Adrenal gland (tissue), 12 donors: Measurements from ENCODE around the gene IBA57. TPM values are rescaled to one million over a fixed set of nuclear protein-coding genes. Genes with fewer than 3 reads are reported as not detected.

Experiments used
- DNase-seq, 7 donors: peaks; one replicate each; pipeline ENCODE4 v3.0.0-alpha.2; 2019 to 2020
- H3K27ac ChIP-seq, 5 donors: fragments of 200-600 bp; sonication (generic) in 4 of 5; 1 replicate in 3 of 5; 2 replicates in 2 of 5; pipeline versions ENCODE4 v1.5.1 to v1.8.0; 2016 to 2020; ENCODE audit warnings: mild to moderate bottlenecking in 1 of 5
- H3K27me3 ChIP-seq: fragments of 200-600 bp; 2 replicates; pipeline ENCODE4 v1.8.0; 2021
- H3K36me3 ChIP-seq, 2 donors: fragments of 200-600 bp; replicated peaks in 1 of 2; 1 replicate in 1 of 2; 2 replicates in 1 of 2; pipeline versions ENCODE4 v1.5.1 to v1.8.0; 2018 to 2022
- H3K4me1 ChIP-seq, 2 donors: fragments of 200-600 bp; replicated peaks in 1 of 2; 1 replicate in 1 of 2; 2 replicates in 1 of 2; pipeline versions ENCODE4 v1.5.1 to v1.8.0; 2018 to 2021
- H3K4me3 ChIP-seq, 4 donors: fragments of 200-600 bp; sonication (generic) in 3 of 4; one replicate each; pipeline ENCODE4 v1.5.1; 2016 to 2018
- H3K9me3 ChIP-seq, 3 donors: fragments of 200-600 bp; sonication (generic) in 1 of 3; replicated peaks in 1 of 3; 1 replicate in 2 of 3; 2 replicates in 1 of 3; pipeline versions ENCODE4 v1.5.1 to v1.8.0; 2016 to 2021
- POLR2A ChIP-seq, 2 donors: fragments of 450-650 bp; IDR thresholded peaks; one replicate each; pipeline ENCODE4 v1.6.1; 2017; ENCODE audit warnings: antibody characterized with exemption in 2 of 2, mild to moderate bottlenecking in 2 of 2, moderate library complexity in 1 of 2
- WGBS, 4 donors: extraction: QIAGEN DNeasy Blood & Tissue Kit in 2 of 4; methylation state at CpG; one replicate each; pipeline versions ENCODE4 v1.1.5 to v1.1.7; 2013 to 2017; 5-methylcytosine and 5-hydroxymethylcytosine counted together
- intact Hi-C, 2 donors: fragments of 100-400 bp; cut with DNase I; formaldehyde crosslinking; loops; one replicate each; pipeline versions ENCODE4 v1.14.1 to v1.15.0; 2022 to 2023
- polyA plus RNA-seq, 3 donors: library from polyadenylated mRNA; stranded (reverse); fragments of 200-250 nt in 2 of 3; fragments of 350-450 nt in 1 of 3; fragmentation: Illumina TruSeq in 1 of 3; extraction: RNeasy Lipid Tissue Mini Kit (QIAGEN cat#74804) in 1 of 3; gene quantifications; one replicate each; pipeline ENCODE4 v1.2.3, GENCODE V29; 2013 to 2014
- total RNA-seq, 9 donors: library from RNA; depleted of rRNA in 4 of 9; stranded (reverse); fragments of >200 nt in 4 of 9; fragments of 120-200 nt in 1 of 9; fragmentation: NEBNext Ultra II Directional in 1 of 9; extraction: Animal tissue kit (Norgen Biotek cat#: 25700) in 1 of 9; gene quantifications; one replicate each; pipeline versions ENCODE4 v1.1.0 to v1.2.4, GENCODE V29; 2013 to 2023
- TF ChIP-seq, protein P1 (sequence below), 6 experiments: fragments of 450-650 bp in 4 of 6; fragments of 200-600 bp in 2 of 6; sonication (generic) in 1 of 6; IDR thresholded peaks; 1 replicate in 5 of 6; 2 replicates in 1 of 6; pipeline versions ENCODE4 v1.5.1 to v1.8.0; 2016 to 2021; ENCODE audit warnings: antibody characterized with exemption in 6 of 6, mild to moderate bottlenecking in 2 of 6, moderate library complexity in 1 of 6
- donor health status: healthy with polysubstance abuse.
- donor health status: Bipolar disorder and iron deficiency.
- donor health status: DM: yes; HTN: yes; CAD: no.
- donor health status: DM: no; HTN: no; CAD: no.
- donor health status: DM: no; HTN: no; CAD: no.
- donor health status: DM: yes; HTN: yes; CAD: no.

Gene IBA57
- total and polyA plus RNA-seq, 12 donors: 1.4 to 40.6 (median 13.0) TPM

DNA sequence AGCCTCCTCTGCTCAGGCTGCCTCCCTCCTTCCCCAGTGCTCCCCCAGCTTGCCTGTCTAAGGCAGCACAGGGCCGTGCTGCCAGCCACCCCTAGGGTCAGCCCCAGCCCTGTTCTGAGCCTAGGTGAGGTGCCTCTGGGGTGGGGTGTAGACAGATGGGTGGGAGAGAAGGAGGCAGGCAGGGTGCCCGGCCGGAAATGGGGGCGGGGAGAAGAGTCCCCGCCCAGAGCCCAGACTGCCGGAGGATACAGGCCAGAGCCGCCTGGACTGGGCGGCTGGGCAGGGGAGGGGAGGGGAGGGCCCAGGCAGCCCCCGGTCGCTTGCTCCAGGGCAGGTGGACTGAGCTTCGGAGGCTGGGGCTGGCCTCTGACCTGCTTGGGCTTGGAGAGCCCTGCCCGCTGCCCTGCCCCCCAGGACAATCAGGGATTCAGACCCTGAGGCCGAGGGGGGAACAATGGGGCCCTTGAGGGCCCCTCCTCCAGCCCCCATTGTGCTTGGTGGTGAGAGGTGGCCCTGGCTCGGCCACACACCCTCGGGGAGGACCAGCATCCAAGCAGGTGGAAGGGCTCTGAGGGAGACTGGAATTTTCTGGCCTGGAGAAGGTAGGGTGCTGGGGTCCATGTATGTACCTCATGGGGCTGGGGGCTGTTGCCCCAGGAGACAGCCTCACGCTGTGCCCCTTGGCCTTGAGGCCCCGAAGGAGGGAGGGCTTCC lies 16.0 kb upstream of the IBA57 start, which contains the start of gene GJC2:
Gene GJC2, plus strand, starts transcription at position 525 of the 714 bp plus-strand sequence. CDS start 7,829 bp downstream, outside the sequence.
- intact Hi-C loops: no loop called here
- no peaks in the 10 kb centered on the region for H3K9me3 ChIP-seq
- TF ChIP-seq, protein P1, sequence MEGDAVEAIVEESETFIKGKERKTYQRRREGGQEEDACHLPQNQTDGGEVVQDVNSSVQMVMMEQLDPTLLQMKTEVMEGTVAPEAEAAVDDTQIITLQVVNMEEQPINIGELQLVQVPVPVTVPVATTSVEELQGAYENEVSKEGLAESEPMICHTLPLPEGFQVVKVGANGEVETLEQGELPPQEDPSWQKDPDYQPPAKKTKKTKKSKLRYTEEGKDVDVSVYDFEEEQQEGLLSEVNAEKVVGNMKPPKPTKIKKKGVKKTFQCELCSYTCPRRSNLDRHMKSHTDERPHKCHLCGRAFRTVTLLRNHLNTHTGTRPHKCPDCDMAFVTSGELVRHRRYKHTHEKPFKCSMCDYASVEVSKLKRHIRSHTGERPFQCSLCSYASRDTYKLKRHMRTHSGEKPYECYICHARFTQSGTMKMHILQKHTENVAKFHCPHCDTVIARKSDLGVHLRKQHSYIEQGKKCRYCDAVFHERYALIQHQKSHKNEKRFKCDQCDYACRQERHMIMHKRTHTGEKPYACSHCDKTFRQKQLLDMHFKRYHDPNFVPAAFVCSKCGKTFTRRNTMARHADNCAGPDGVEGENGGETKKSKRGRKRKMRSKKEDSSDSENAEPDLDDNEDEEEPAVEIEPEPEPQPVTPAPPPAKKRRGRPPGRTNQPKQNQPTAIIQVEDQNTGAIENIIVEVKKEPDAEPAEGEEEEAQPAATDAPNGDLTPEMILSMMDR (IDR thresholded peaks at IDR 0.05): no peak
- 53 to 84% (median 65%) methylated on average over 5 to 17 of the region's 17 CpGs for WGBS, 4 donors
- peak within 1 kb of the TSS in 4 of 5 donors; percentile 50 to 90 (median 67) for H3K27ac ChIP-seq
- H3K4me3 ChIP-seq: peak within 1 kb of the TSS in 1 of 4 donors; percentile 40
- H3K27me3 ChIP-seq: no peaks in the 10 kb centered on the region
- DNase-seq: peak in 3 of 7 donors; percentile 31 to 50 (median 42)
- peaks cover 6 to 25% of the 10 kb centered on the region in 2 donors for H3K4me1 ChIP-seq
- peaks cover 0 to 25% of the 10 kb centered on the region in 2 donors for H3K36me3 ChIP-seq

DNA sequence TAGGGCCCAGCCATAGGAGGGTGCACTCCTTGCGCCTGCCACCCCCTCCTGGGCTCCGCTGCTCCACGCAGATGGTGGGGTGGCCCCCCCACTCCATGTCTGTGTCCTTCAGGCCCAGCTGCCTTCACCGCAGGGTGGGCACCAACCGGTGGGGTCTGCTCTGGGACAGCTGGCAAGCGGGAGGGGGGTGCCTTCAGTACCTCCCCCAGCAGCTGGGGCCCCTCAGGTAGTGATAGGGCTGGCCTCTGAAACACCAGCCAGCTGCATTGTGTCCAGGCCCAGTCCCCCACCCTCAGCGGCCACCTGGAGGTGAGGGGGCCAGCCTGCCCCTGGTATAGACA lies 15.5 kb upstream of the IBA57 start:
- Histone ChIP-seq H3K4me1 (peaks cover 6 to 25% of the 10 kb centered on the region in 2 donors), H3K4me3 (peak overlapping the region in 1 of 4 donors; percentile 40), H3K27me3 (no peaks in the 10 kb centered on the region), H3K36me3 (peaks cover 0 to 25% of the 10 kb centered on the region in 2 donors), H3K9me3 (no peaks in the 10 kb centered on the region), H3K27ac (peak overlapping the region in 4 of 5 donors; percentile 50 to 90 (median 67))
- DNase-seq: peak in 2 of 7 donors; percentile 25 to 28
- WGBS, 4 donors: 58 to 80% (median 59%) methylated on average over 1 to 7 of the region's 7 CpGs; no CpG with 5 or more reads in 1 of the 4 donors
- no peak for TF ChIP-seq POLR2A (IDR thresholded peaks at IDR 0.05)
- TF ChIP-seq, protein P1 (IDR thresholded peaks at IDR 0.05): peak in 1 of 6 experiments; percentile 2
- intact Hi-C loops: no loop called here

- Histone ChIP-seq H3K36me3 (peaks cover 0 to 25% of the 10 kb centered on the region in 2 donors), H3K4me3 (peak overlapping the region in 1 of 4 donors; percentile 29), H3K27ac (peak overlapping the region in 4 of 5 donors; percentile 50 to 90 (median 67)), H3K9me3 (no peaks in the 10 kb centered on the region), H3K27me3 (no peaks in the 10 kb centered on the region), H3K4me1 (peaks cover 6 to 25% of the 10 kb centered on the region in 2 donors)
- intact Hi-C loops: no loop called here
- peak; percentile 48 to 73 (median 71) for DNase-seq
- no peak for TF ChIP-seq POLR2A (IDR thresholded peaks at IDR 0.05)
- TF ChIP-seq, protein P1 (IDR thresholded peaks at IDR 0.05): no peak
- WGBS, 4 donors: 31 to 69% (median 35%) methylated on average over 3 to 17 of the region's 17 CpGs
Observed at GRCh38 chr1:228150461-228151179, 15.0 kb upstream of the IBA57 start.
